HepG2 (cell line): ENCODE measurements around the gene TAF1B. TPM values are rescaled to one million over a fixed set of nuclear protein-coding genes. Genes with fewer than 3 reads are reported as not detected.
A peak's percentile ranks its signal among the peaks of the same experiment; 100 is the strongest.

Experiments used
- FOSL1 ChIP-seq: sonication (generic); formaldehyde crosslinking; IDR thresholded peaks from 2 replicates; pipeline ENCODE4 v1.9.0; 2021; ENCODE audit warnings: missing genetic modification reagents, borderline replicate concordance
- GATAD1 ChIP-seq: IDR thresholded peaks from 2 replicates; pipeline ENCODE4 v1.6.1; 2016; ENCODE audit warnings: missing genetic modification reagents, missing compliant biosample characterization
- MBD4 ChIP-seq: IDR thresholded peaks from 2 replicates; pipeline ENCODE4 v1.6.1; 2012; ENCODE audit warnings: low read length, inconsistent platforms, borderline replicate concordance
- PAF1 ChIP-seq: IDR thresholded peaks from 2 replicates; pipeline ENCODE4 v1.6.1; 2016; ENCODE audit warnings: missing genetic modification reagents, missing compliant biosample characterization
- POLR2AphosphoS5 ChIP-seq: IDR thresholded peaks from 2 replicates; pipeline ENCODE4 v1.6.1; 2012; ENCODE audit warnings: low read depth, low read length
- RNF2 ChIP-seq: fragments of 450-650 bp; conservative IDR thresholded peaks from 2 replicates; pipeline ENCODE4 v1.6.1; 2016; ENCODE audit warnings: low read depth
- ZFY ChIP-seq: sonication (generic); formaldehyde crosslinking; IDR thresholded peaks from 2 replicates; pipeline ENCODE4 v1.4.0; 2020; ENCODE audit warnings: missing genetic modification reagents
- ZNF567 ChIP-seq: sonication (generic); formaldehyde crosslinking; IDR thresholded peaks from 2 replicates; pipeline ENCODE4 v1.8.1; 2023; ENCODE audit warnings: mild to moderate bottlenecking, missing genetic modification reagents, borderline replicate concordance
- ZSCAN9 ChIP-seq: IDR thresholded peaks from 2 replicates; pipeline ENCODE4 v1.6.1; 2016; ENCODE audit warnings: borderline replicate concordance
- polyA plus RNA-seq, 8 experiments: library from polyadenylated mRNA; depleted of rRNA in 3 of 8; stranded (reverse) in 7 of 8; unstranded in 1 of 8; fragments of >200 nt; fragmentation: Illumina TruSeq in 4 of 8; extraction: Trizol in 4 of 8; gene quantifications; 2 replicates each; pipeline versions ENCODE4 v1.2.1 to v1.2.3, GENCODE V29; 2011 to 2016; ENCODE audit warnings: low read depth in 4 of 8, missing spikeins in 1 of 8, mixed read lengths in 1 of 8; ENCODE audit not compliant: insufficient read depth in 1 of 8
- total RNA-seq, 5 experiments: library from RNA; depleted of rRNA; stranded (reverse); fragments of >200 nt; fragmentation: Illumina TruSeq; extraction: Trizol; gene quantifications; 2 replicates each; pipeline ENCODE4 v1.2.3, GENCODE V29; 2016; ENCODE audit warnings: low read depth in 1 of 5
- TF ChIP-seq, protein P1 (sequence below): fragments of 450-650 bp; IDR thresholded peaks from 2 replicates; pipeline ENCODE4 v1.6.1; 2017; ENCODE audit warnings: mild to moderate bottlenecking
- TF ChIP-seq, protein P2 (sequence below), 2 experiments: fragments of 450-650 bp in 1 of 2; sonication (generic) in 1 of 2; formaldehyde crosslinking in 1 of 2; IDR thresholded peaks; 2 replicates each; pipeline versions ENCODE4 v1.6.1 to v1.8.0; 2016 to 2022; ENCODE audit warnings: antibody characterized with exemption in 1 of 2, mild to moderate bottlenecking in 1 of 2, missing genetic modification reagents in 1 of 2
- TF ChIP-seq, protein P3 (sequence below): sonication (generic); formaldehyde crosslinking; IDR thresholded peaks from 2 replicates; pipeline ENCODE4 v1.5.1; 2020; ENCODE audit warnings: missing genetic modification reagents, mild to moderate bottlenecking, borderline replicate concordance
- TF ChIP-seq, protein P4 (sequence below): sonication (generic); formaldehyde crosslinking; IDR thresholded peaks from 2 replicates; pipeline ENCODE4 v1.5.1; 2020; ENCODE audit warnings: mild to moderate bottlenecking, moderate library complexity, missing genetic modification reagents

TAF1B gene
- total and polyA plus RNA-seq, 2 of the 13 experiments (the other 11 are each of a cell fraction or from before 2014, with no cell fraction given), result 13.3 to 27.7 TPM

DNA sequence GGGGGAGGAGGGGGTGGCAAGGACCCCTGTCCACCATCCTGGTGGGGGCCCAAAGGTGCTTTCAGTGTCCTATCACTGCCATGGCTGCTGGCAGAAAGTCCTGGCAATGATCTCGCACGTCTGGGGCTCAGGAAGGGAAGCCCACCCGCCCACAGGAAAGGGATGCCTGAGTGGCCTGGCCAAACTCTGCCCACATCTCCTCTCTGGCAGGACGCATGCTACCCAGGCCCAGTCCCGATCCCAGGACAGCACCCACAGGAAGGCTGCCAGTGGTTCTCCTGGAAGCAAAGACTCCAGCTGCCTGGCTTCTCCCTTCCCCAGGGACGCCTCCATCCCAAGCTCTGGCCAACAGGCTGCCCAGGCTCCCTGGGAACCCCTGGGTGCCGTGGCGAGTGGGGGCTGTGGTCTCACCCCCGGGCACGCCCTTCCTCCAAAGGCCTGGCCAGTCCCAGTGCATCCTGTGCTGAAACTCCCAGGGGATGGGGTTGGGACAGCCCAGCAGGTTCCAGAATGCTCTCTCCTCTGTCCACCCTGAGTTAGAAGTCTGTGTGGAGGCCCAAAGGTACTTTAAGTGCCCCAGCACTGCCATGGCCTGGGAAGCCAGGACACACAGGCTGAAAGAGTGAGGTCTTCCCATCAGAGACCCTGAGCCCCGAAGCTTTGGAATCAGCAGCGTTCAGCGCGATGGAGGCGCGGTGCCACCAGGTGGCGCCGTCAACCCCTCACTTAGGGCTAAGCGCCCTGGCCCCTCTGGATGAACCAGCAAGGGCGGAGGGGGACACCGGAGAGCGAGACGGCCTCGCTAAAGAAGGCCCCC, 29.8 kb upstream of the TAF1B start (continued):
- TF ChIP-seq GATAD1, result no peak
- TF ChIP-seq, protein P1, sequence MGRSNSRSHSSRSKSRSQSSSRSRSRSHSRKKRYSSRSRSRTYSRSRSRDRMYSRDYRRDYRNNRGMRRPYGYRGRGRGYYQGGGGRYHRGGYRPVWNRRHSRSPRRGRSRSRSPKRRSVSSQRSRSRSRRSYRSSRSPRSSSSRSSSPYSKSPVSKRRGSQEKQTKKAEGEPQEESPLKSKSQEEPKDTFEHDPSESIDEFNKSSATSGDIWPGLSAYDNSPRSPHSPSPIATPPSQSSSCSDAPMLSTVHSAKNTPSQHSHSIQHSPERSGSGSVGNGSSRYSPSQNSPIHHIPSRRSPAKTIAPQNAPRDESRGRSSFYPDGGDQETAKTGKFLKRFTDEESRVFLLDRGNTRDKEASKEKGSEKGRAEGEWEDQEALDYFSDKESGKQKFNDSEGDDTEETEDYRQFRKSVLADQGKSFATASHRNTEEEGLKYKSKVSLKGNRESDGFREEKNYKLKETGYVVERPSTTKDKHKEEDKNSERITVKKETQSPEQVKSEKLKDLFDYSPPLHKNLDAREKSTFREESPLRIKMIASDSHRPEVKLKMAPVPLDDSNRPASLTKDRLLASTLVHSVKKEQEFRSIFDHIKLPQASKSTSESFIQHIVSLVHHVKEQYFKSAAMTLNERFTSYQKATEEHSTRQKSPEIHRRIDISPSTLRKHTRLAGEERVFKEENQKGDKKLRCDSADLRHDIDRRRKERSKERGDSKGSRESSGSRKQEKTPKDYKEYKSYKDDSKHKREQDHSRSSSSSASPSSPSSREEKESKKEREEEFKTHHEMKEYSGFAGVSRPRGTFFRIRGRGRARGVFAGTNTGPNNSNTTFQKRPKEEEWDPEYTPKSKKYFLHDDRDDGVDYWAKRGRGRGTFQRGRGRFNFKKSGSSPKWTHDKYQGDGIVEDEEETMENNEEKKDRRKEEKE, result no peak
- no peak; the same call in 1 of the 2 replicates for TF ChIP-seq ZFY
- TF ChIP-seq MBD4, result no peak
- no peak for TF ChIP-seq FOSL1 (CRISPR knock-in tag)
- TF ChIP-seq, protein P2, sequence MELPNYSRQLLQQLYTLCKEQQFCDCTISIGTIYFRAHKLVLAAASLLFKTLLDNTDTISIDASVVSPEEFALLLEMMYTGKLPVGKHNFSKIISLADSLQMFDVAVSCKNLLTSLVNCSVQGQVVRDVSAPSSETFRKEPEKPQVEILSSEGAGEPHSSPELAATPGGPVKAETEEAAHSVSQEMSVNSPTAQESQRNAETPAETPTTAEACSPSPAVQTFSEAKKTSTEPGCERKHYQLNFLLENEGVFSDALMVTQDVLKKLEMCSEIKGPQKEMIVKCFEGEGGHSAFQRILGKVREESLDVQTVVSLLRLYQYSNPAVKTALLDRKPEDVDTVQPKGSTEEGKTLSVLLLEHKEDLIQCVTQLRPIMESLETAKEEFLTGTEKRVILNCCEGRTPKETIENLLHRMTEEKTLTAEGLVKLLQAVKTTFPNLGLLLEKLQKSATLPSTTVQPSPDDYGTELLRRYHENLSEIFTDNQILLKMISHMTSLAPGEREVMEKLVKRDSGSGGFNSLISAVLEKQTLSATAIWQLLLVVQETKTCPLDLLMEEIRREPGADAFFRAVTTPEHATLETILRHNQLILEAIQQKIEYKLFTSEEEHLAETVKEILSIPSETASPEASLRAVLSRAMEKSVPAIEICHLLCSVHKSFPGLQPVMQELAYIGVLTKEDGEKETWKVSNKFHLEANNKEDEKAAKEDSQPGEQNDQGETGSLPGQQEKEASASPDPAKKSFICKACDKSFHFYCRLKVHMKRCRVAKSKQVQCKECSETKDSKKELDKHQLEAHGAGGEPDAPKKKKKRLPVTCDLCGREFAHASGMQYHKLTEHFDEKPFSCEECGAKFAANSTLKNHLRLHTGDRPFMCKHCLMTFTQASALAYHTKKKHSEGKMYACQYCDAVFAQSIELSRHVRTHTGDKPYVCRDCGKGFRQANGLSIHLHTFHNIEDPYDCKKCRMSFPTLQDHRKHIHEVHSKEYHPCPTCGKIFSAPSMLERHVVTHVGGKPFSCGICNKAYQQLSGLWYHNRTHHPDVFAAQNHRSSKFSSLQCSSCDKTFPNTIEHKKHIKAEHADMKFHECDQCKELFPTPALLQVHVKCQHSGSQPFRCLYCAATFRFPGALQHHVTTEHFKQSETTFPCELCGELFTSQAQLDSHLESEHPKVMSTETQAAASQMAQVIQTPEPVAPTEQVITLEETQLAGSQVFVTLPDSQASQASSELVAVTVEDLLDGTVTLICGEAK (IDR thresholded peaks at IDR 0.05), result no peak
- TF ChIP-seq, protein P2 (CRISPR knock-in tag; IDR thresholded peaks at IDR 0.05), result 0 out of 2 replicates have a peak, but pooled peaks have one; percentile 2
- TF ChIP-seq, protein P3, sequence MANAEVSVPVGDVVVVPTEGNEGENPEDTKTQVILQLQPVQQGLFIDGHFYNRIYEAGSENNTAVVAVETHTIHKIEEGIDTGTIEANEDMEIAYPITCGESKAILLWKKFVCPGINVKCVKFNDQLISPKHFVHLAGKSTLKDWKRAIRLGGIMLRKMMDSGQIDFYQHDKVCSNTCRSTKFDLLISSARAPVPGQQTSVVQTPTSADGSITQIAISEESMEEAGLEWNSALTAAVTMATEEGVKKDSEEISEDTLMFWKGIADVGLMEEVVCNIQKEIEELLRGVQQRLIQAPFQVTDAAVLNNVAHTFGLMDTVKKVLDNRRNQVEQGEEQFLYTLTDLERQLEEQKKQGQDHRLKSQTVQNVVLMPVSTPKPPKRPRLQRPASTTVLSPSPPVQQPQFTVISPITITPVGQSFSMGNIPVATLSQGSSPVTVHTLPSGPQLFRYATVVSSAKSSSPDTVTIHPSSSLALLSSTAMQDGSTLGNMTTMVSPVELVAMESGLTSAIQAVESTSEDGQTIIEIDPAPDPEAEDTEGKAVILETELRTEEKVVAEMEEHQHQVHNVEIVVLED (CRISPR knock-in tag), result no peak
- TF ChIP-seq PAF1 (CRISPR knock-in tag), result no peak
- TF ChIP-seq ZNF567 (CRISPR knock-in tag), result 0 out of 2 replicates have a peak, but pooled peaks have one; percentile 73
- no peak for TF ChIP-seq ZSCAN9 (CRISPR knock-in tag)
- TF ChIP-seq RNF2, result no peak
- TF ChIP-seq, protein P4, sequence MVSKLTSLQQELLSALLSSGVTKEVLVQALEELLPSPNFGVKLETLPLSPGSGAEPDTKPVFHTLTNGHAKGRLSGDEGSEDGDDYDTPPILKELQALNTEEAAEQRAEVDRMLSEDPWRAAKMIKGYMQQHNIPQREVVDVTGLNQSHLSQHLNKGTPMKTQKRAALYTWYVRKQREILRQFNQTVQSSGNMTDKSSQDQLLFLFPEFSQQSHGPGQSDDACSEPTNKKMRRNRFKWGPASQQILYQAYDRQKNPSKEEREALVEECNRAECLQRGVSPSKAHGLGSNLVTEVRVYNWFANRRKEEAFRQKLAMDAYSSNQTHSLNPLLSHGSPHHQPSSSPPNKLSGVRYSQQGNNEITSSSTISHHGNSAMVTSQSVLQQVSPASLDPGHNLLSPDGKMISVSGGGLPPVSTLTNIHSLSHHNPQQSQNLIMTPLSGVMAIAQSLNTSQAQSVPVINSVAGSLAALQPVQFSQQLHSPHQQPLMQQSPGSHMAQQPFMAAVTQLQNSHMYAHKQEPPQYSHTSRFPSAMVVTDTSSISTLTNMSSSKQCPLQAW, result peak; percentile 58; the same call in 1 of the 2 replicates
- TF ChIP-seq POLR2AphosphoS5, result no peak
